Glutamatergic neuron (in vitro differentiated cells): ENCODE measurements around the gene PRKCE. TPM values are rescaled to one million over a fixed set of nuclear protein-coding genes. Genes with fewer than 3 reads are reported as not detected.

Experiments used
- DNase-seq: peaks from one replicate; pipeline ENCODE4 v3.0.0; 2022
- H3K27ac Mint-ChIP-seq: one replicate; pipeline ENCODE4 v1.8.0; 2020; ENCODE audit warnings: mild to moderate bottlenecking, mixed read lengths, inconsistent platforms; ENCODE audit not compliant: unreplicated experiment
- H3K27me3 Mint-ChIP-seq: one replicate; pipeline ENCODE4 v1.8.0; 2020; ENCODE audit warnings: mild to moderate bottlenecking, moderate library complexity, mixed read lengths, inconsistent platforms; ENCODE audit not compliant: unreplicated experiment
- H3K36me3 Mint-ChIP-seq: one replicate; pipeline ENCODE4 v1.8.0; 2020; ENCODE audit warnings: mild to moderate bottlenecking, mixed read lengths, inconsistent platforms; ENCODE audit not compliant: unreplicated experiment
- H3K4me1 Mint-ChIP-seq: one replicate; pipeline ENCODE4 v1.8.0; 2020; ENCODE audit warnings: mild to moderate bottlenecking, low read depth, mixed read lengths, inconsistent platforms; ENCODE audit not compliant: unreplicated experiment
- H3K4me3 Mint-ChIP-seq: one replicate; pipeline ENCODE4 v1.8.0; 2020; ENCODE audit warnings: mild to moderate bottlenecking, mixed read lengths, inconsistent platforms; ENCODE audit not compliant: unreplicated experiment
- H3K9me3 Mint-ChIP-seq: one replicate; pipeline ENCODE4 v1.8.0; 2020; ENCODE audit warnings: mild to moderate bottlenecking, moderate library complexity, mixed read lengths, inconsistent platforms; ENCODE audit not compliant: unreplicated experiment
- total RNA-seq: library from RNA; stranded (reverse); fragmentation: NEBNext Ultra II Directional; extraction: Animal tissue kit (Norgen Biotek cat#: 25700); gene quantifications from one replicate; pipeline ENCODE4 v1.2.1, GENCODE V29; 2021; ENCODE audit not compliant: unreplicated experiment
- TF ChIP-seq, protein P1 (sequence below): fragments of 200-600 bp; sonication (generic); IDR thresholded peaks from one replicate; pipeline ENCODE4 v1.5.0; 2021; ENCODE audit not compliant: partially characterized antibody, unreplicated experiment

Gene PRKCE
- total RNA-seq, 1 donor from 2014 or later = 74.8 TPM

DNA sequence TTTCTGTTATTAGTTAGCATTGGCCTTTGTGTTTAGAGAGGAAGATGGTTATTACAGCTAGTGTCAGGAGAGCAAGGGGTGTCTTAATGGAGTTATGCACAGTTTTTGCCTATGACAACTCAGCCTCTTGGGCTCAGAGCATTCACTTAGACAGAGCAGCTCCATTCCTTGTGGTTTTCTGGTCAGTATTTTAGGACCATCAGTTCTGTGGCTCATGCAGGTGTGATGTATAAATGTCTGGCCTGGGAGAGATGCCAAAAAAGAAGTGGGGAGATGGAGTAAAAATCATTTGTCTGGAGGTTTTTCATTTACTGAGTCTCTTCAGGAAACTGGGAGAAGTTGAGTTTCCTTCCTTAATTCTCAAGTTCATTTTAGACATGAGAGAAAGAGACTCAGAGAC is 79.7 kb downstream of the PRKCE start:
- peaks cover 5% of the 10 kb centered on the region for H3K9me3 Mint-ChIP-seq
- H3K4me3 Mint-ChIP-seq = no peak overlapping the region
- H3K27me3 Mint-ChIP-seq = peaks cover 2% of the 10 kb centered on the region
- H3K27ac Mint-ChIP-seq = no peak overlapping the region
- no peak for DNase-seq
- no peaks in the 10 kb centered on the region for H3K36me3 Mint-ChIP-seq
- H3K4me1 Mint-ChIP-seq = peaks cover 9% of the 10 kb centered on the region
- TF ChIP-seq, protein P1, sequence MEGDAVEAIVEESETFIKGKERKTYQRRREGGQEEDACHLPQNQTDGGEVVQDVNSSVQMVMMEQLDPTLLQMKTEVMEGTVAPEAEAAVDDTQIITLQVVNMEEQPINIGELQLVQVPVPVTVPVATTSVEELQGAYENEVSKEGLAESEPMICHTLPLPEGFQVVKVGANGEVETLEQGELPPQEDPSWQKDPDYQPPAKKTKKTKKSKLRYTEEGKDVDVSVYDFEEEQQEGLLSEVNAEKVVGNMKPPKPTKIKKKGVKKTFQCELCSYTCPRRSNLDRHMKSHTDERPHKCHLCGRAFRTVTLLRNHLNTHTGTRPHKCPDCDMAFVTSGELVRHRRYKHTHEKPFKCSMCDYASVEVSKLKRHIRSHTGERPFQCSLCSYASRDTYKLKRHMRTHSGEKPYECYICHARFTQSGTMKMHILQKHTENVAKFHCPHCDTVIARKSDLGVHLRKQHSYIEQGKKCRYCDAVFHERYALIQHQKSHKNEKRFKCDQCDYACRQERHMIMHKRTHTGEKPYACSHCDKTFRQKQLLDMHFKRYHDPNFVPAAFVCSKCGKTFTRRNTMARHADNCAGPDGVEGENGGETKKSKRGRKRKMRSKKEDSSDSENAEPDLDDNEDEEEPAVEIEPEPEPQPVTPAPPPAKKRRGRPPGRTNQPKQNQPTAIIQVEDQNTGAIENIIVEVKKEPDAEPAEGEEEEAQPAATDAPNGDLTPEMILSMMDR = no peak

DNA sequence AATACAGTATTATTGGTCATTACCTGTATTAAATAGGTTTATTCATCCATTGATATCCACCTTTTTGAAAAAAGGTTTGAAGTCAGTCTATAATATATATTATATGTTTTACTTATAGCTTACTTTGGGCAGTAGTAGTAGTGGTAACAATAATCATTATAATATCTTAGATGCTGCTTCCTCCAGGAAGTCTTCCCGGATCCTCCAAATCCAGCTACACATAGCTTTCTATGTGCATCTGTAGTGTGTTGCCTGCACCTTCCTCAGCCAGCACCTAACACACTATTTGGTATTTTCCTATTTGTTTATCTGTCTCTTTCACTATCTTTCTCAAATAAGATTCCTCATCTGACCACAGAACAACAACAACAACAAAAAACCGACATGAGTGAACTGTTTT is 81.0 kb downstream of the PRKCE start:
- peaks cover 2% of the 10 kb centered on the region for H3K27me3 Mint-ChIP-seq
- TF ChIP-seq, protein P1 = no peak
- no peak overlapping the region for H3K4me3 Mint-ChIP-seq
- H3K36me3 Mint-ChIP-seq = no peaks in the 10 kb centered on the region
- H3K27ac Mint-ChIP-seq = no peak overlapping the region
- no peaks in the 10 kb centered on the region for H3K4me1 Mint-ChIP-seq
- peaks cover 5% of the 10 kb centered on the region for H3K9me3 Mint-ChIP-seq
- DNase-seq = no peak

DNA sequence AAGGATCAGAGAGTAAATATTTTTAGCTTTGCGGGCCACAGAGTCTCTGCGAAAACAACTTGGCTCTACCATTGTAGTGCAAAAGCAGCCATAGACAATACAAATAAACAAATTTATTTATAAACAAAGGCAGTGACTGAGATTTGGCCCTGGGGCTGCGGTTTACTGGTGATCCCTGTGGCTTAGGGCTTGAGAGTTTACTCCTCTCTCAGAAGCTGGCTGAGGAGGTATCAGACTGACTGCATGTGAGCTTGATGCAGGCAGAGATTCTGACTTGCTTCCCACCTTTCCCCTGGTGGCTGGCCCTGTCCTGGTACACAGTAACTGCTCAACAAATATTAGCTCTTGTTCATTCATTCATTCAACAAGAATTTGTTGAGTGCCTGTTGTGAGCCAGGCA is 81.5 kb downstream of the PRKCE start:
- Mint-ChIP-seq H3K36me3 (no peaks in the 10 kb centered on the region), H3K9me3 (peaks cover 5% of the 10 kb centered on the region), H3K4me1 (no peaks in the 10 kb centered on the region), H3K4me3 (no peak overlapping the region), H3K27ac (no peak overlapping the region), H3K27me3 (peaks cover 4% of the 10 kb centered on the region)
- DNase-seq = no peak
- TF ChIP-seq, protein P1 = no peak

DNA sequence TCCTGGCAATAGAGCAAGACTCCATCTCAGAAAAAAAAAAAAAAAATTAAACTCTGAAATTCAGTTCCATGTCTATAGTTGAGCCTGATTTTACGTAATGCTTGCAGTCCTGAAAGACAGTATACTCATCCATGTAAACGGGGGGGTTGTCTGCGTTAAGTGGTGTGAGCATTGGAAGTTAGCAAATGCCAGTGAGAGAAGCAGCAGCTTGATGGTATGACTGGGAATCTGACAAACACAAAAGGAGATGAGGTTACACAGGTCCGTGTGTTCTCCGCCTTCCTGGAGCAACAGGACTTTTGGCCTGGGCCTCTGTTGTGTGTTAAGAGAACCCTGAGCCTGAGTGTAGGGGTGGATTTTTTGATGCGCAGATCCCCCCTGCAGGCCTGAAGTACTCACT is 82.9 kb downstream of the PRKCE start:
- Mint-ChIP-seq H3K36me3 (no peaks in the 10 kb centered on the region), H3K27ac (no peak overlapping the region), H3K9me3 (peaks cover 7% of the 10 kb centered on the region), H3K4me3 (no peak overlapping the region), H3K4me1 (peaks cover 5% of the 10 kb centered on the region), H3K27me3 (peaks cover 4% of the 10 kb centered on the region)
- DNase-seq = no peak
- TF ChIP-seq, protein P1 = no peak

DNA sequence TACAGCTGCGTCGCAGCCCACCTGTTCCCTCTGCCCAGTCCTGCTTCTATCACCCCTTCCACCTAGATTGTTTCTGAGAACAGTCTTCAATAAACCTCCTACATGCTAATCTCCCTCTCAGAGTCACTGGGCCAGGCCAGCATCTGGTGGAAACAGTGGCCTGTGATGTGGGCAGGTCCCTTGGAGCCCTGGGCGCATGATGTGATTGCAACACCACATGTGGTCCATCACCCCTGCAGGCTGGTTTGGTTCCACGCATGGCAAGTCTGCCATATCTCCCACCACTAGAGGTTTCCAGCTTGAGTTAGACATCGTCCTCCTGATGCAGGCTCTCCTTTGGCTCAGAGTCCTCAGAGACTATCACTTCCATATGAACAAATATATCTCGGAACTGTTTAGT is 83.5 kb downstream of the PRKCE start:
- no peak overlapping the region for H3K27ac Mint-ChIP-seq
- TF ChIP-seq, protein P1 = no peak
- no peaks in the 10 kb centered on the region for H3K36me3 Mint-ChIP-seq
- no peak for DNase-seq
- H3K4me3 Mint-ChIP-seq = no peak overlapping the region
- peaks cover 3% of the 10 kb centered on the region for H3K9me3 Mint-ChIP-seq
- H3K4me1 Mint-ChIP-seq = peaks cover 9% of the 10 kb centered on the region
- H3K27me3 Mint-ChIP-seq = peaks cover 2% of the 10 kb centered on the region
